Glutamatergic neuron (in vitro differentiated cells): ENCODE measurements around the gene NXPE3. TPM values are rescaled to one million over a fixed set of nuclear protein-coding genes. Genes with fewer than 3 reads are reported as not detected.

ENCODE experiments used
- DNase-seq: peaks from one replicate; pipeline ENCODE4 v3.0.0; 2022
- H3K27ac Mint-ChIP-seq: one replicate; pipeline ENCODE4 v1.8.0; 2020; ENCODE audit warnings: mild to moderate bottlenecking, mixed read lengths, inconsistent platforms; ENCODE audit not compliant: unreplicated experiment
- H3K27me3 Mint-ChIP-seq: one replicate; pipeline ENCODE4 v1.8.0; 2020; ENCODE audit warnings: mild to moderate bottlenecking, moderate library complexity, mixed read lengths, inconsistent platforms; ENCODE audit not compliant: unreplicated experiment
- H3K36me3 Mint-ChIP-seq: one replicate; pipeline ENCODE4 v1.8.0; 2020; ENCODE audit warnings: mild to moderate bottlenecking, mixed read lengths, inconsistent platforms; ENCODE audit not compliant: unreplicated experiment
- H3K4me1 Mint-ChIP-seq: one replicate; pipeline ENCODE4 v1.8.0; 2020; ENCODE audit warnings: mild to moderate bottlenecking, low read depth, mixed read lengths, inconsistent platforms; ENCODE audit not compliant: unreplicated experiment
- H3K4me3 Mint-ChIP-seq: one replicate; pipeline ENCODE4 v1.8.0; 2020; ENCODE audit warnings: mild to moderate bottlenecking, mixed read lengths, inconsistent platforms; ENCODE audit not compliant: unreplicated experiment
- H3K9me3 Mint-ChIP-seq: one replicate; pipeline ENCODE4 v1.8.0; 2020; ENCODE audit warnings: mild to moderate bottlenecking, moderate library complexity, mixed read lengths, inconsistent platforms; ENCODE audit not compliant: unreplicated experiment
- CTCF ChIP-seq: fragments of 200-600 bp; sonication (generic); IDR thresholded peaks from one replicate; pipeline ENCODE4 v1.5.0; 2021; ENCODE audit not compliant: partially characterized antibody, unreplicated experiment
- total RNA-seq: library from RNA; stranded (reverse); fragmentation: NEBNext Ultra II Directional; extraction: Animal tissue kit (Norgen Biotek cat#: 25700); gene quantifications from one replicate; pipeline ENCODE4 v1.2.1, GENCODE V29; 2021; ENCODE audit not compliant: unreplicated experiment

NXPE3 gene
- total RNA-seq, 1 donor from 2014 or later: 29.1 TPM

- Mint-ChIP-seq H3K27ac (no peak overlapping the region), H3K4me3 (no peak overlapping the region), H3K9me3 (peaks cover 2% of the 10 kb centered on the region), H3K36me3 (no peaks in the 10 kb centered on the region), H3K27me3 (peaks cover 2% of the 10 kb centered on the region), H3K4me1 (peaks cover 17% of the 10 kb centered on the region)
- DNase-seq: no peak
- no peak for TF ChIP-seq CTCF
Observed at GRCh38 chr3:101828691-101829436, 49.9 kb downstream of the NXPE3 start.

- Mint-ChIP-seq H3K9me3 (peaks cover 2% of the 10 kb centered on the region), H3K27ac (no peak overlapping the region), H3K4me1 (peaks cover 17% of the 10 kb centered on the region), H3K27me3 (peaks cover 2% of the 10 kb centered on the region), H3K4me3 (no peak overlapping the region), H3K36me3 (no peaks in the 10 kb centered on the region)
- no peak for DNase-seq
- TF ChIP-seq CTCF: no peak
Observed at GRCh38 chr3:101829437-101829830, 50.4 kb downstream of the NXPE3 start.

GRCh38 chr3:101829874-101830273 is 50.9 kb downstream of the NXPE3 start:
- no peak for TF ChIP-seq CTCF
- Mint-ChIP-seq H3K9me3 (peaks cover 2% of the 10 kb centered on the region), H3K4me3 (no peak overlapping the region), H3K36me3 (no peaks in the 10 kb centered on the region), H3K27ac (no peak overlapping the region), H3K27me3 (peaks cover 2% of the 10 kb centered on the region), H3K4me1 (peaks cover 17% of the 10 kb centered on the region)
- no peak for DNase-seq

GRCh38 chr3:101833446-101833974 is 54.5 kb downstream of the NXPE3 start:
- no peak overlapping the region for H3K27ac Mint-ChIP-seq
- H3K4me3 Mint-ChIP-seq: no peak overlapping the region
- H3K9me3 Mint-ChIP-seq: peaks cover 2% of the 10 kb centered on the region
- no peaks in the 10 kb centered on the region for H3K36me3 Mint-ChIP-seq
- peaks cover 8% of the 10 kb centered on the region for H3K4me1 Mint-ChIP-seq
- no peak for DNase-seq
- TF ChIP-seq CTCF: no peak
- peaks cover 2% of the 10 kb centered on the region for H3K27me3 Mint-ChIP-seq

- DNase-seq: no peak
- H3K4me1 Mint-ChIP-seq: no peaks in the 10 kb centered on the region
- H3K27me3 Mint-ChIP-seq: peaks cover 2% of the 10 kb centered on the region
- H3K36me3 Mint-ChIP-seq: no peaks in the 10 kb centered on the region
- H3K27ac Mint-ChIP-seq: no peak overlapping the region
- peaks cover 2% of the 10 kb centered on the region for H3K9me3 Mint-ChIP-seq
- H3K4me3 Mint-ChIP-seq: no peak overlapping the region
- no peak for TF ChIP-seq CTCF
Observed at GRCh38 chr3:101835676-101836075, 56.7 kb downstream of the NXPE3 start.
